ENCODE measurements around the gene CEBPA.

- no peak for TF ChIP-seq CTCF (IDR thresholded peaks at IDR 0.05)
- no peak for TF ChIP-seq POLR2A (IDR thresholded peaks at IDR 0.05)
Measured at GRCh38 chr19:33347300-33347699, 45.0 kb upstream of the CEBPA start.
